Body of pancreas (tissue), 4 donors: Measurements from ENCODE around the gene PUS3. TPM values are rescaled to one million over a fixed set of nuclear protein-coding genes. Genes with fewer than 3 reads are reported as not detected.

ENCODE experiments used
- ATAC-seq: fragments of 150-250 bp; one replicate; pipeline ENCODE4 v1.9.1; 2016
- DNase-seq, 4 donors: peaks; one replicate each; pipeline ENCODE4 v3.0.0-alpha.2; 2019
- H3K27ac ChIP-seq, 4 donors: fragments of 200-600 bp; sonication (generic); 1 replicate in 3 of 4; 2 replicates in 1 of 4; pipeline versions ENCODE4 v1.5.1 to v1.6.1; 2016 to 2019; ENCODE audit warnings: mild to moderate bottlenecking in 1 of 4, mixed read lengths in 1 of 4, moderate library complexity in 1 of 4
- H3K27me3 ChIP-seq, 2 donors: fragments of 200-600 bp; sonication (generic); one replicate each; pipeline ENCODE4 v1.6.0; 2016; ENCODE audit warnings: mild to moderate bottlenecking in 1 of 2
- H3K36me3 ChIP-seq, 2 donors: fragments of 200-600 bp; sonication (generic); replicated peaks in 1 of 2; 2 replicates each; pipeline ENCODE4 v1.5.1; 2016; ENCODE audit warnings: low read depth in 2 of 2; ENCODE audit not compliant: insufficient read depth in 1 of 2
- H3K4me1 ChIP-seq: fragments of 200-600 bp; sonication (generic); one replicate; pipeline ENCODE4 v1.6.0; 2016
- H3K4me3 ChIP-seq, 2 donors: fragments of 200-600 bp; sonication (generic); 1 replicate in 1 of 2; 2 replicates in 1 of 2; pipeline ENCODE4 v1.5.1; 2016 to 2019
- H3K9me3 ChIP-seq, 3 donors: fragments of 200-600 bp; sonication (generic); 1 replicate in 2 of 3; 2 replicates in 1 of 3; pipeline ENCODE4 v1.5.1; 2016
- POLR2A ChIP-seq, 3 donors: fragments of 450-650 bp; IDR thresholded peaks; one replicate each; pipeline ENCODE4 v1.6.1; 2016; ENCODE audit warnings: antibody characterized with exemption in 3 of 3, mild to moderate bottlenecking in 2 of 3
- WGBS, 2 donors: methylation state at CpG; one replicate each; pipeline ENCODE4 v1.1.5; 2017; 5-methylcytosine and 5-hydroxymethylcytosine counted together
- intact Hi-C: fragments of 100-400 bp; cut with DNase I; formaldehyde crosslinking; loops from one replicate; pipeline ENCODE4 v1.15.1; 2023
- total RNA-seq, 2 donors: library from RNA; depleted of rRNA; stranded (reverse); fragments of >200 nt; gene quantifications; one replicate each; pipeline ENCODE4 v1.1.0, GENCODE V29; 2016
- TF ChIP-seq, protein P1 (sequence below), 7 experiments: fragments of 450-650 bp in 4 of 7; fragments of 200-600 bp in 3 of 7; sonication (generic) in 3 of 7; IDR thresholded peaks; one replicate each; pipeline ENCODE4 v1.5.1; 2016 to 2019; ENCODE audit warnings: antibody characterized with exemption in 7 of 7

PUS3 gene
- total RNA-seq, 2 donors from 2014 or later, result 1.6 to 9.6 TPM

- intact Hi-C loops, result no loop called here
- no peak for DNase-seq
- Histone ChIP-seq H3K27me3 (peaks cover 0 to 4% of the 10 kb centered on the region in 2 donors), H3K9me3 (no peaks in the 10 kb centered on the region), H3K4me1 (peaks cover 6% of the 10 kb centered on the region), H3K4me3 (no peak overlapping the region), H3K36me3 (no peaks in the 10 kb centered on the region), H3K27ac (no peak overlapping the region)
- no peak for ATAC-seq
- TF ChIP-seq, protein P1, sequence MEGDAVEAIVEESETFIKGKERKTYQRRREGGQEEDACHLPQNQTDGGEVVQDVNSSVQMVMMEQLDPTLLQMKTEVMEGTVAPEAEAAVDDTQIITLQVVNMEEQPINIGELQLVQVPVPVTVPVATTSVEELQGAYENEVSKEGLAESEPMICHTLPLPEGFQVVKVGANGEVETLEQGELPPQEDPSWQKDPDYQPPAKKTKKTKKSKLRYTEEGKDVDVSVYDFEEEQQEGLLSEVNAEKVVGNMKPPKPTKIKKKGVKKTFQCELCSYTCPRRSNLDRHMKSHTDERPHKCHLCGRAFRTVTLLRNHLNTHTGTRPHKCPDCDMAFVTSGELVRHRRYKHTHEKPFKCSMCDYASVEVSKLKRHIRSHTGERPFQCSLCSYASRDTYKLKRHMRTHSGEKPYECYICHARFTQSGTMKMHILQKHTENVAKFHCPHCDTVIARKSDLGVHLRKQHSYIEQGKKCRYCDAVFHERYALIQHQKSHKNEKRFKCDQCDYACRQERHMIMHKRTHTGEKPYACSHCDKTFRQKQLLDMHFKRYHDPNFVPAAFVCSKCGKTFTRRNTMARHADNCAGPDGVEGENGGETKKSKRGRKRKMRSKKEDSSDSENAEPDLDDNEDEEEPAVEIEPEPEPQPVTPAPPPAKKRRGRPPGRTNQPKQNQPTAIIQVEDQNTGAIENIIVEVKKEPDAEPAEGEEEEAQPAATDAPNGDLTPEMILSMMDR (IDR thresholded peaks at IDR 0.05), result no peak
- TF ChIP-seq POLR2A (IDR thresholded peaks at IDR 0.05), result no peak
- WGBS, 2 donors, result 65 to 80% methylated on average over 8 of the region's 8 CpGs
Observed at GRCh38 chr11:125934473-125934872, 31.5 kb upstream of the PUS3 start.

DNA sequence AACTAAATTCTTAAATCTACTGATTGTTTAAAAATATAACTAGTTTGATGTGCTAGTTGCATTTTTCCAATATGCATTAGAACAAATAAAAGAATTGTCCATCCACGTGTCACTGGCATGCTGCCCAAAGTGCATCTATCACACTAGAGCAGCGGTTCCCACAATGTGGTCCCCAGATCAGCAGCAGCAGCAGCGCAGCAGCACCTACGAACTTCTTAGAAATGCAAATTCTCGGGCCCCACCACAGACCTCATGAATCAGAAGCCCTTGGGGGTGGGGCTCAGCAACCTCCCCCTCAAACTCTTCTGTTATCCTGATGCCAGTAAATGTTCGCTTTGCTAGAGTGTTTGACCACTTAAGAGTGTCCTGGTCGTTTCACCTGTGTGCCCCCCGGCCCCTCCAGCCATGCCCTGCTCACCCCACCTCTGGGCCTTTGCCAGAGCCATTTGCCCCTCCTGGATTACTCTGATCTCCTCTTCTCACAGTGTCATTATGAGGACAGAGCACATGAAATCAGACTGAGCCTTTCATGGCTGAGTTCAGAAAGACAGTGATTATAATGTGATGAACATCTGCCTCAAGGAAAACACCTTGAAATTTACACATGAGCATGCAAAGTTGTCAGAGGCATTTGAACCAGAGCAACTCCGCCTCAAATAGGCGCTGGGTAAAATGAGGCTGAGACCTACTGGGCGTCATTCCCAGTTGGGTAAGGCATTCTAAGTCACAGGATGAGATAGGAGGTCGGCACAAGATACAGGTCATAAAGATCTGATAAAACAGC is 30.2 kb upstream of the PUS3 start:
- WGBS, 2 donors, result 55 to 64% methylated on average over 12 of the region's 12 CpGs
- H3K27me3 ChIP-seq, result peaks cover 0 to 8% of the 10 kb centered on the region in 2 donors
- no peaks in the 10 kb centered on the region for H3K36me3 ChIP-seq
- DNase-seq, result no peak
- no peak for ATAC-seq
- H3K9me3 ChIP-seq, result no peaks in the 10 kb centered on the region
- no peak overlapping the region for H3K4me3 ChIP-seq
- intact Hi-C loops, result no loop called here
- H3K27ac ChIP-seq, result no peak overlapping the region
- H3K4me1 ChIP-seq, result peaks cover 6% of the 10 kb centered on the region
- TF ChIP-seq, protein P1 (IDR thresholded peaks at IDR 0.05), result no peak
- no peak for TF ChIP-seq POLR2A (IDR thresholded peaks at IDR 0.05)

DNA sequence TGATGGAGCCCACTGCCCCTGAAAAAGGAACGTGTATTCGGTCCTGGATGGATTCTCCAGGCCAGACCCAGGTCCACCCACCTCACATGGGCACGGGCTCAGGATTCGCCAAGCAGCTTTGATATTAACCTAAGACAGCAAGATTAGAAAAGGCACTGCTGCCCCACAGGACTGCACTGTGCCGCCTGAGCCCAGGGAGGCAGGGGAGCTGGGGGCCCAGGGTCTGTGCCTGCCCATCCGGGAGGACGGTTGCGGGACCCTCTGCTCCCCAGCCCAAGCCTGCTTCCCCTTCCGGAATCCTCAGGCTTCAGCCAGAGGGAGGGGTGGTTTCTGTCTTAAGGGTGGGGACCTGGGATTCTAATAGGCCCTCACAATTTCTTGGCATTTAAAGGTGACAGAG is 29.3 kb upstream of the PUS3 start:
- peaks cover 0 to 8% of the 10 kb centered on the region in 2 donors for H3K27me3 ChIP-seq
- no peak for TF ChIP-seq POLR2A (IDR thresholded peaks at IDR 0.05)
- TF ChIP-seq, protein P1 (IDR thresholded peaks at IDR 0.05), result no peak
- no peak overlapping the region for H3K4me3 ChIP-seq
- 66 to 76% methylated on average over 8 to 9 of the region's 9 CpGs for WGBS, 2 donors
- H3K9me3 ChIP-seq, result no peaks in the 10 kb centered on the region
- intact Hi-C loops, result no loop called here
- peaks cover 6% of the 10 kb centered on the region for H3K4me1 ChIP-seq
- DNase-seq (no peak), ATAC-seq (no peak)
- H3K36me3 ChIP-seq, result no peaks in the 10 kb centered on the region
- H3K27ac ChIP-seq, result no peak overlapping the region

DNA sequence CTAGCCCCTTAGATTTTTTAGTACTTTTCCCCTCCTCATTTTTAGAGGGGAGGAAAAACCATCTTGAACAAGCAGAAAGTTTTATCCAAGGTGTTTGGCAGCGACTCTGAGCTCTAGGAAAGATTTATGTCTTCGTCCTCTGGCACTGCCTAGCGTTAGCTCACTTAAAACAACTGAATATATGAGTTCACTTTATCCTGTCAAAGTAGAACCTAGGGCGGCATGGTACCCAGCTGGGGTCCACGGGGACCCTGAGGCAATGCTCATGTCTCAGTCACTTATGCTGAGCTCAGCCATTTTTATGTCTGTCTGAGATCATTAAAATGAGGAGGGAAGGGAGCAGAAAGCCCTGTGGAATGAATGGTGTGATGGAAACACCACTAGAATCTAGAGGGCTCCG is 28.7 kb upstream of the PUS3 start:
- WGBS, 2 donors, result 43 to 51% methylated on average over 6 of the region's 6 CpGs
- Histone ChIP-seq H3K27me3 (peaks cover 0 to 8% of the 10 kb centered on the region in 2 donors), H3K36me3 (no peaks in the 10 kb centered on the region), H3K4me1 (peaks cover 6% of the 10 kb centered on the region), H3K4me3 (no peak overlapping the region), H3K27ac (peak overlapping the region in 1 of 4 donors; percentile 10), H3K9me3 (no peaks in the 10 kb centered on the region)
- no peak for ATAC-seq
- no peak for DNase-seq
- intact Hi-C loops, result no loop called here
- TF ChIP-seq, protein P1 (IDR thresholded peaks at IDR 0.05), result no peak
- no peak for TF ChIP-seq POLR2A (IDR thresholded peaks at IDR 0.05)

- H3K27me3 ChIP-seq, result peaks cover 0 to 8% of the 10 kb centered on the region in 2 donors
- WGBS, 2 donors, result 48 to 54% methylated on average over 3 of the region's 3 CpGs
- no peak overlapping the region for H3K4me3 ChIP-seq
- DNase-seq (no peak), ATAC-seq (no peak)
- peak overlapping the region in 1 of 4 donors; percentile 10 for H3K27ac ChIP-seq
- H3K9me3 ChIP-seq, result no peaks in the 10 kb centered on the region
- intact Hi-C loops, result no loop called here
- TF ChIP-seq, protein P1 (IDR thresholded peaks at IDR 0.05), result no peak
- H3K4me1 ChIP-seq, result peaks cover 6% of the 10 kb centered on the region
- H3K36me3 ChIP-seq, result no peaks in the 10 kb centered on the region
Observed at GRCh38 chr11:125931116-125931515, 28.1 kb upstream of the PUS3 start.
